Measurements from ENCODE around the gene RHBDD1.
A peak's percentile ranks its signal among the peaks of the same experiment; 100 is the strongest.
"Not testable (repeated sequence)": the region's sequence is repeated elsewhere in the genome, so short reads cannot be mapped to it uniquely, and the experiment has no call there.

The RHBDD1 gene

DNA sequence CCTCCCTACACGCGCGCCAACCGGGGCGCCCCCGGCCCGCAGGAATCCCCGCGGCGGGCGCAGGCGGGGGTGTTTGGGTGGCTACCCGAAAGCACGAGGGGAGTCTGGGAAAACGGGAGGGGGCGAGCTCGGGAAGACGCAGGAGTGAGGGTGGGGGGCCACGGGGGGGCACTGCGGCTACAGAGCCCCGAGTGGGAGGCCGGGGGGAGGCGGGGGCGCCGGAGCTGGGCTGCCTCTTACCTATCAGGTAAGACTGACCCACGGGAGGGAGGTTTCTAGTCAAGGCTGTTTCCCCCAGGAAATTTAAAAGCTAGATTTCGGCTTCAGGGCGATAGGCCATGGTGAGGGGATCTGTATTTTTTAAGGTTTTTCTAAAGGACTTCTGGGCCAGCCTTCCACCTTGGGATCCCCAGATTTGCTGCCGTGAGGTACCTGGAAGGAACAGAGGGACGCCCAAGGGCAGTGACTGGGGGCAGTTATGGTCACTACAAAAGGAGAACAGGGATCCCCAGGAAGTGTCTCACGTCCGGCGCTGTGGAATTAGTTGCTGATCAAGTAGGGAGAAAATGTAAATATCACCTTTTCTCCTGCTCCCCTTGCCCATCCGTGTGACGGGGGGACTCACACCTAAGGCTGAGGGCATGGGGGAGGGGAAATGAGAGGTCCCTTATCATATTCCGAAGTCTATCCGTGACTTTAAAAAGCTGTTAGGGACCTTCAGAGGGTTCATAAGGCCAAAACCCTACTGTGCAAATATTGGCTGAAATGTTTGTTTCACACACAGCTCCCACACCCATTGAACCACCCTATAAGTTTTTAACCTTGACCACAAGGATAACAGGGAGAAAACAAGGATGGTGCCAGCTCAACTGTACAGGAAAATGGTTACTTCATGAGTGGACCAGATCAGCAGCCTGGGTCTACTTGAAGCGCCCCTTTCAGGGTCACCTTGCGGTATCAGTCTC is 35.6 kb upstream of the RHBDD1 start:
- DNase-seq = no peak

- peak; percentile 40 for DNase-seq
These were observed 34.7 kb upstream of the RHBDD1 start for GRCh38 chr2:226800941-226801784.

DNA sequence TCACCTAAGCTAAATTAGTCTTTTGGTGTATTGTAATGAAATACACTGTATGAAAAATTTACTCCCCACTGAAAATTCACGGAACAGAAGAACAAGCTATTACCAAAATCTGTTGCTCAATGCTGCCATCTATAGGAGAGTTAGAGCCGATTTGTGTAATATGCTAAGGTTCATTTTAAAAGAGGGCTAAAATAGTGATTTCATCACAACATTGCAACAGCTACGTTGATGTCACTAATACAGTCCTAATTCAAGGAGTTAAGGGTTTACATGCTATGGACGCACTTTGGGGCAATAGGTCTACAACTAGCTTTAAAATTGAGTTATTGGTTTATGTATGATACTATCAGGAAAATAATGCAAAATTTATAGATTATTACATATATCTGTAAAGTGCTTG is 33.3 kb upstream of the RHBDD1 start:
- peak; percentile 62 for DNase-seq

DNA sequence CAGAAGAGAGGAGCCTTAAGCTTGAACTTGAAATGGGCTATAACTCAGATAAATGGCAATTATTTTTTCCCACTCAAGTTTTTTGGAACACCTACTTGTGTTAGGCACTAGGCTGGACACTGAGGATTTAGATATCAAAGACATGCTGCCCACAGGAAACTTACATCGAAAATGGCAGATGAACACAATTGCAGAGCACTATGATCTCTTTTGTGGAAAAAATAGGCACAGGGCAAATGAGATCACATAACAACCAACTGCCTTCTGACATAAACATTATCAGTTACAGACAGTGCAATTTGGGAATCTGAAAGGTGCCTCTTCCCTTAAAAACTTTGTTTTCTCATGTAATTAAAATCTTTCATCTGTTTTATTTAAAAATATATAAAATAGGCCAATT is 32.4 kb upstream of the RHBDD1 start:
- DNase-seq = no peak

- DNase-seq = no peak
These were observed 22.6 kb upstream of the RHBDD1 start for GRCh38 chr2:226813148-226813701.

GRCh38 chr2:226818930-226819329 is 16.9 kb upstream of the RHBDD1 start:
- no peak for DNase-seq

- DNase-seq = no peak
These were observed 10.8 kb upstream of the RHBDD1 start for GRCh38 chr2:226825056-226825455.

DNA sequence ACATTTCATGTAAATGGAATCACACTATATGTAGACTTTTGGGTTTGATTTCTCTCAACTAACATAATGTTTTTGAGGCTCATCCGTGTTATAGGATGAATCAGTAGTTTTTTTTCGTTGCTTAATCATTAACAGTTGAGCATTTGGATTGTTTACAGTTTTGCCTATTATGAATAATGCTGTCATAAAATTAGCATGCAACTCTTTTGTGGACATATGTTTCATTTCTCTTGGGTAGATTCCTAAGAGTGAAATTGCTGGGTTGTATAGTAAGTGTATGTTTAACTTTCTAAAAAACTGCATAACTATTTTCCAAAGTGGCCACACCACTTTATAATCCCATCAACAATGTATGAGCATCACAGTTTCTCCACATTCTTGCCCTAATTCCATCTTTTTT is 7.7 kb upstream of the RHBDD1 start:
- DNase-seq = no peak

DNA sequence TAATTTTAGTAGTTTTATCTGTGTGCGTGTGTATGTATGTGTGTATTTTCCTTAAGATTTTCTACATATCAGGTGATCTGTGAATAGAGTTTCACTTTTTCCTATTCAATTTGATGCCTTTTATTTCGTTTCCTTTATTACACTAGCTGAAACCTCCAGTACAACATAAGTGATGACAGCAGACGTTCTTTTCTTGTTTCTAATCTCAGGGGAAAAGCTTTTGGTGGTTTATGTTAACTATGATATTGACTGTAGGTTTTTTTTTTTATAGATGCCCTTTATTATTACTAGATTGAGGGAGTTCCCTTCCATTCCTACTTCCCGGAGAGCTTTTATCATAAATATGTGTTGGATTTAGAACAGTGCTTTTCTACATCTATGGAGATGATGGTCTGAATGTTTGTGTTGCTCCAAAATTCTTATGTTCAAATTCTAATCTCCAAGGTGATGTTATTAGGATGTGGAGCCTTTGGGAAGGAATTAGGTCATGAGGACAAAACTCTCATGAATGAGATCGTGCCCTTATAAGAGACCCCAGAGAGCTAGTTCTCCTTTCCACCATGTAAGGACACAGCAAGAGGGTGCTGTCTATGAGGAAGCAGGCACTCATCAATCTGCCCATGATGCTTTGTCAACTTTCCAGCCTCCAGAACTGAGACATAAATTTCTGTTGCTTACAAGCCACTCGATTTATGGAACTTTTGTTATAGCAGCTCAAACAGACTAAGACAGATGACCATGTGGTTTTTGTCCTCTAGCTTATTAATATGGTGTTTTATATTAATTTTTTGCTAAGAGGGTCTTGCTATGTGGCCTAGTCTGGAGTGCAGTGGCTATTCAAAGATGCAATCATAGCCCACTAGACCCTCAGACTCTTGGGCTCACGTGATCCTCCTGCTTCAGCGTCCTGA is 5.9 kb upstream of the RHBDD1 start:
- DNase-seq = no peak

- no peak for DNase-seq
These were observed 4.6 kb upstream of the RHBDD1 start for GRCh38 chr2:226831266-226831665.

DNA sequence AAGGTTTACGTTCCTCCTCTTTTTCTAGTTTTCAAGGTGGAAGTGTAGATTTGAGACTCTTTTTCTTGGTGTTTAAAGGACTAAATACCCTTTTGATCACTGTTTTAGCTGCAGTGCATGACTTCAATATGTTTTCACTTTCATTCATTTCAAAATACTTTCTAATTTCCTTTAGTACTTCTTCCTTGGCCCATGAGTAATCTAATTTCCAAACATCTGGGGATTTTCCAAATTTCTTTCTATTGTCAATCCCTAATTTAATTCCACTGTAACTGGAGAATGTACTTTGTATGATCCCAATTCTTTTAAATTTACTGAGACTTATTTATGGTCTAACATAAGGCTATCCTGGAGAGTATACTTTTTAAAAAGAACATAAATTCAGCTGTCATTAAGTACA is 3.8 kb upstream of the RHBDD1 start:
- no peak for DNase-seq

DNA sequence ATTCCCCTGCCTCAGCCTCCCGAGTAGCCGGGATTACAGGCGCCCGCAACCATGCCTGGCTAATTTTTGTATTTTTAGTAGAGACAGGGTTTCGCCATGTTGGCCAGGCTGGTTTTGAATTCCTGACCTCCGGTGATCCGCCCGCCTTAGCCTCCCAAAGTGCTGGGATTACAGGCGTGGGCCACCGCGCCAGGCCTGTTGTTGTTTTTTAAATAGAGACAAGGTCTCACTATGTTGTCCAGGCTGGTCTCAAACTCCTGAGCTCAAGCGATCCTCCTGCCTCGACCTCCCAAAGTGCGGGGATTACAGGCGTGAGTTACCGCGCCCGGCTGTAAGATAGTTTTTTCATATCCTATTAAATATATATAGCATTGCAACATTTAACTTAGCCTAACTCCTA is 974 bp upstream of the RHBDD1 start:
- DNase-seq = not testable (repeated sequence)

DNA sequence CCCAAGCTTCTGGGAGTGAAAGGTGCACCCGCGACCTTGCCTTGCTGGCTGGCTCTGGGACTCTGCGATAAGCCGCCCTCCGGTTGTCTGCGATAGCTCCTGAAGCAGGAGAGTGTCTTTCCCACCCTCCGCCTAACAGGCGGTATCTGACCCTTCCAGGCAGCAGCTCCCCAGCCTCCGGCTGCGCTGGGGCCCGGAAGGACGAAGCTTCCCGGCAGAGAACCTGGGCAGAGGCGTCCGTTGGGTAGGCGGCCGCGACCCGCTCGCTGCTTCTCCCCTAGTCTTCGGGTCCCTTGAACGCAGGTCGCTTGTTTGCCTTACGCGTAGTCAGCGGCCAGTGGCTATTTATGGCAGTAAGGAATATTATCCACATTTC is 446 bp upstream of the RHBDD1 start:
- no peak for DNase-seq

DNA sequence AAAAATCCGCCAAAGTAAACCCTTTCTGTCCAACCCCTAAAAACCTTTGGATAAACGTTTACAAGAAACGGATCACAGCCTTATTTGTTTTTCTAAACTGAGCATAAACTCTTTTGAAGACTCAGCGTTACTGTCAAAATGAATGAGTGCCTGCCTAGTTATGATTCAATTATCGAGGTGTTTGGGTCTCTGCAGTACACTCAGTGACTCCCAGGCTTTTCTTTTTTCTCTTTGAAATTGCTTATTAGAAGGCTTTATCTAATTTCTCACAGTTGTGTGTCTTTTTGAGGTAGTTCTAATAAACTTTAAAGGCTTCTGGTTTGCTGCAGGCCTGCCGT is 663 bp downstream of the RHBDD1 start:
- DNase-seq = no peak

GRCh38 chr2:226837334-226837733 is 1.5 kb downstream of the RHBDD1 start:
- DNase-seq = no peak

DNA sequence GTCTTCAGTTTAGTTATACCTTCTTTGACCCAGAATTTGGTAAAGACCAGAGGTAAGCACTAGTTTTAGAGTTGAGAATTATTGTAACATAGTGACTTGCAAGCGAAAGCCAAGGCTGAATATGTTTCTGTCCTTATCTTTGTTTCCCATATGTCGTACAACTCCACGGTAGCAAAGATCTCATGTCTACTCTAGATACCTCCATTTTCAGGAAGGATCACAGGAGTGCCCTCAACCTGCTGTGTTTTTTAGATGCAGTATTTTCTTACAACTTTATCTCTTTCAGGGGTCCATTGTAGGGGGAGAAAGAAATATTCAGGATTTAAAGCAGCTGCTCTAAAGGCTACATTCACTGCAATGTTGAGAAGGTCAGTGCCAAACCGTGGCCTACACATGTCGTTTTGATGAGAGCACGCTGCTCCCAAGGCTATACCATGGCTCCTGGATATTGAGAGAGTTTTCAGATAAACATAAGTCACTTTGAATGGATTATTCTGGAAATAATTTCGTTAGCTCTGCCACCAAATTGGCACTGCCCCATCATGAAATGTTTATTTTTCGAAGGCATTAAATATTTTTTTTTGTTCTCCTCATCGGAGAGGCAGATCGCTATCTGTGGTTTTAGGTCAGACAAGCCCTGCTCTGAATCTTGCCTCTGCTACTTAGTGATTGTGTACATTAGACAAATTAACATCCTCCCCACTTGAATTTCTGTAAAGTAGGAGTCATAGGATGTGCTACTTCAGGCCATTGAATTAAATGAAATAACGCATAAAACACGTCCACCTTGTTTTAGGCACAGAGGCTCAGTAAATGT is 2.1 kb downstream of the RHBDD1 start:
- DNase-seq = no peak

DNA sequence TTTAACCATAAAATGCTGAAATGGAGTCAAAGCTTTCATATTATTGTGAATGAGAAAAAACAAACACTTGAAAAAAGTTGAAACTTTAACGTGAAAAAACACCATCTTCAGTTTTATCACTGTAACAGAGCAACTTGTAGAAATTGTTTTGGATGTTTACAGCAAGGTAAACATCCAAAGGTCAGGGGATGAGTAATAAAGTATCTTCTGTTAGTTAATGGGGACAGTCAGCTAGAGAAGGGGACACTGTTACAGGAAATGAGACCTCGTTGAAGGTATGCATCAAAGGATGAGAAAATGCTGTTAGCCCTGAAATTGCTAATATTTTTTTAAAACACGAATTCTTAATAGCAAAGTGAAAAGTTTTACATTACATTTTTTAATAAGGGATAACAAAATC is 2.9 kb downstream of the RHBDD1 start:
- DNase-seq = no peak

DNA sequence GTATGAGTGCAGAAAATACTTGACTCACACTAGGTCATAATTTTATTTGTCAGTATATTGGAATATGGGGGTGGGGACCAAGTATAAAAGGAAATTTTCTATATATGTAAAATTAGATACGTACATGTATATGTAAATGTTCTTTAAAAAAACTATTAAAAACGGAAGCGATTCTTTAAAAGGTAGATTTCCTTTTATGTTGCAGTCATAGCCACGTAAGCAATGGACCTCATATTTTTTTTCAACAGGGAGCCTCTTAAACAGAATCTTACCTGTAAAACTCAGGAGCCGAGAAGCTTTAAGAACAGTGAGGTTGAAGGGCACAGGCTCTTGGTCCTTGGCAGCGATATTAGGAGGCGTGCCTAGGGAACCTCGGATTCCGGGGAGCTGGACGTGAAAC is 3.3 kb downstream of the RHBDD1 start:
- no peak for DNase-seq

DNA sequence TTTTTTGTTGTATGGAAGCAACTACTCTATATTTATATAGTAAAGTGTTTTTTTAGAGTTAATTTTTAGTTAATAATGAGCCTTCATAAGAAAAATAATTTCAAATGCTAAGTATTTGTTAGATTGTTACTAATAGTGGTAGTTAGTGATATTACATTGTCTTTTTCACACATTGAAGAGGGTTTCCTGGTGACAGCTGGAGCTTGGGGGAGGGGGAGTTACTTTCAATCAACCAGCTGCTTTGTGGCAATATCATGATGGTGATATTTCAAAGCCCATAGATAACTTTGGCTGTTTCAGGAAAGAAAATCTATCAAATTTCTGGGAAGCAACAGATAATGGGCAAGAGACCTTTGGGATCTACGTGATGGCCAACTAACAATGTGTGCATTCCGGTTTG is 4.1 kb downstream of the RHBDD1 start:
- DNase-seq = no peak

GRCh38 chr2:226843001-226843400 is 7.1 kb downstream of the RHBDD1 start:
- not testable (repeated sequence) for DNase-seq

DNA sequence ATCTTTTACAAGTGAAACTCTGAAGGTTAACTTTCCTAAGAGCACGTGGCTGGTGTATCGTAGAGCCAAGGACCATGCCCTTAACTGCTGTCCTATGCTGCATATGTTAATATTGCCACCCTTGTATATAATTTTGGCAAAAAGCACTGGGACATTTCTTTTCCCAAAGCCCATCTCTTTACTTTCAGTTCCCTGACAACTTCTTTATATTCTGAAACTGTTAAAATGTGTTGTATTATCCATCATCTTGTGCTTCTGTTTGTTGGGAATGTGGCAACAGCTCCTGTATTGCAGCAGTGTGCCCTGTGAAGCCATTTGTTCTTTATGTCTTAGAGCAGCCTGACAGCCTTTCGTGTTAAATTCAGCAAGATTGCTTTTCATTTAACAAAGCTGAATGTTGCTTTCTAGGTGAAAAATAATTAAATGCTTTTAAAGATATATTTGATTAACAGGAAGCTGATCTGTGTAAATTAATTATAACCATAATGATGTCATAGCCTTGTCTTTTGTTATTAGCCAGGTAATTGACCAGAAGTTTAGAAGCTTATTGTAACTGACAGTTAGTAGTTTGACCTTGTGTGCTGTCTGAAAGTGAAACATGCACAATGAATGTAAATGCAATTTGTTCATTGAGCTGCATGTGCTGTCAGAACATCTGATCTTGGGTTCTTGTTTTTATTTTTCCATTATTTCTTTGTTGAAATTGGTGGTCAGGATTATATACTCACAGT is 9.7 kb downstream of the RHBDD1 start:
- no peak for DNase-seq
